HEK293 (cell line): Measurements from ENCODE around the gene CHKA.

Experiments used
- CTCF ChIA-PET: fragments of 350-600 bp; formaldehyde crosslinking; extraction: SDS; loops from one replicate; lab custom pipeline; 2021; ENCODE audit warnings: antibody characterized with exemption; lab: Yijun Ruan, JAX
- POLR2A ChIA-PET: fragments of 300-600 bp; formaldehyde crosslinking; extraction: SDS; loops from one replicate; lab custom pipeline; 2020; ENCODE audit warnings: antibody characterized with exemption, inconsistent platforms; lab: Yijun Ruan, JAX
- H3K27ac ChIP-seq: fragments of 200-500 bp; sonication (Bioruptor generic); 2 replicates; pipeline ENCODE4 v1.5.1; 2014; ENCODE audit warnings: low read depth, low read length, control low read depth, inconsistent platforms; ENCODE audit errors: extremely low read depth
- H3K36me3 ChIP-seq, 2 experiments: fragments of 200-500 bp in 1 of 2; sonication (Bioruptor generic) in 1 of 2; 1 replicate in 1 of 2; 2 replicates in 1 of 2; pipeline ENCODE4 v1.5.1; 2014 to 2017; ENCODE audit warnings: inconsistent platforms in 2 of 2, low read length in 2 of 2; ENCODE audit not compliant: control insufficient read depth in 2 of 2, insufficient read depth in 1 of 2
- H3K4me1 ChIP-seq: fragments of 200-500 bp; sonication (Bioruptor generic); 2 replicates; pipeline ENCODE4 v1.5.1; 2014; ENCODE audit warnings: mild to moderate bottlenecking, low read length, inconsistent platforms; ENCODE audit not compliant: control insufficient read depth, insufficient read depth
- H3K4me3 ChIP-seq: 2 replicates; pipeline ENCODE4 v1.5.1; 2011; ENCODE audit warnings: low read depth, mild to moderate bottlenecking, control low read depth, low read length, moderate library complexity
- H3K9me3 ChIP-seq: fragments of 200-500 bp; sonication (Bioruptor generic); 2 replicates; pipeline ENCODE4 v1.5.1; 2014; ENCODE audit warnings: low read depth, low read length, inconsistent platforms; ENCODE audit not compliant: control insufficient read depth, insufficient read depth
- GLIS1 ChIP-seq: fragments of 450-650 bp; formaldehyde crosslinking; IDR thresholded peaks from 2 replicates; pipeline ENCODE4 v1.5.1; 2016; ENCODE audit warnings: missing biosample characterization, missing genetic modification characterization
- GLIS2 ChIP-seq: fragments of 450-650 bp; formaldehyde crosslinking; IDR thresholded peaks from 2 replicates; pipeline ENCODE4 v1.5.1; 2016; ENCODE audit warnings: missing biosample characterization, missing genetic modification characterization
- KLF17 ChIP-seq: fragments of 450-650 bp; formaldehyde crosslinking; IDR thresholded peaks from 2 replicates; pipeline ENCODE4 v1.5.1; 2016; ENCODE audit warnings: missing biosample characterization, missing genetic modification characterization
- MEIS1 ChIP-seq: sonication (generic); formaldehyde crosslinking; IDR thresholded peaks from 2 replicates; pipeline ENCODE4 v1.8.1; 2022; ENCODE audit warnings: missing genetic modification reagents, mild to moderate bottlenecking, borderline replicate concordance
- TSHZ1 ChIP-seq: fragments of 450-650 bp; formaldehyde crosslinking; IDR thresholded peaks from 2 replicates; pipeline ENCODE4 v1.5.1; 2016; ENCODE audit warnings: missing biosample characterization, missing genetic modification characterization, borderline replicate concordance
- ZBTB10 ChIP-seq: fragments of 450-650 bp; formaldehyde crosslinking; IDR thresholded peaks from 2 replicates; pipeline ENCODE4 v1.5.1; 2016; ENCODE audit warnings: missing biosample characterization, missing genetic modification characterization
- ZBTB49 ChIP-seq: fragments of 450-650 bp; formaldehyde crosslinking; IDR thresholded peaks from 2 replicates; pipeline ENCODE4 v1.5.1; 2016; ENCODE audit warnings: missing biosample characterization, missing genetic modification characterization, low read depth
- ZNF140 ChIP-seq: fragments of 450-650 bp; formaldehyde crosslinking; IDR thresholded peaks from 2 replicates; pipeline ENCODE4 v1.5.1; 2016; ENCODE audit warnings: missing biosample characterization, missing genetic modification characterization
- ZNF169 ChIP-seq: fragments of 450-650 bp; formaldehyde crosslinking; IDR thresholded peaks from 2 replicates; pipeline ENCODE4 v1.5.1; 2016; ENCODE audit warnings: missing biosample characterization, missing genetic modification characterization
- ZNF335 ChIP-seq: fragments of 450-650 bp; formaldehyde crosslinking; conservative IDR thresholded peaks from 2 replicates; pipeline ENCODE4 v1.5.1; 2016; ENCODE audit warnings: missing biosample characterization, missing genetic modification characterization
- ZNF394 ChIP-seq: fragments of 450-650 bp; formaldehyde crosslinking; IDR thresholded peaks from 2 replicates; pipeline ENCODE4 v1.5.1; 2016; ENCODE audit warnings: missing biosample characterization, missing genetic modification characterization, mild to moderate bottlenecking, moderate library complexity, borderline replicate concordance
- ZNF426 ChIP-seq: fragments of 450-650 bp; formaldehyde crosslinking; IDR thresholded peaks from 2 replicates; pipeline ENCODE4 v1.5.1; 2017; ENCODE audit warnings: missing biosample characterization, missing genetic modification characterization, mild to moderate bottlenecking, inconsistent platforms, moderate library complexity
- ZNF488 ChIP-seq: fragments of 450-650 bp; formaldehyde crosslinking; IDR thresholded peaks from 2 replicates; pipeline ENCODE4 v1.5.1; 2016; ENCODE audit warnings: missing biosample characterization, missing genetic modification characterization
- ZNF561 ChIP-seq: fragments of 450-650 bp; IDR thresholded peaks from 2 replicates; pipeline ENCODE4 v1.5.1; 2018; ENCODE audit warnings: missing biosample characterization, missing genetic modification characterization, borderline replicate concordance
- ZNF654 ChIP-seq: fragments of 450-650 bp; formaldehyde crosslinking; IDR thresholded peaks from 2 replicates; pipeline ENCODE4 v1.5.1; 2016; ENCODE audit warnings: low read depth, missing biosample characterization, missing genetic modification characterization
- ZNF701 ChIP-seq: fragments of 450-650 bp; formaldehyde crosslinking; IDR thresholded peaks from 2 replicates; pipeline ENCODE4 v1.5.1; 2016; ENCODE audit warnings: missing biosample characterization, missing genetic modification characterization
- ZNF777 ChIP-seq: fragments of 450-650 bp; formaldehyde crosslinking; IDR thresholded peaks from 2 replicates; pipeline ENCODE4 v1.5.1; 2017; ENCODE audit warnings: missing biosample characterization, missing genetic modification characterization, borderline replicate concordance
- ZNF837 ChIP-seq: fragments of 450-650 bp; formaldehyde crosslinking; IDR thresholded peaks from 2 replicates; pipeline ENCODE4 v1.5.1; 2016; ENCODE audit warnings: missing biosample characterization, missing genetic modification characterization
- ZSCAN16 ChIP-seq: fragments of 450-650 bp; formaldehyde crosslinking; IDR thresholded peaks from 2 replicates; pipeline ENCODE4 v1.5.1; 2016; ENCODE audit warnings: missing biosample characterization, missing genetic modification characterization
- TF ChIP-seq, protein P1 (sequence below): fragments of 450-650 bp; formaldehyde crosslinking; IDR thresholded peaks from 2 replicates; pipeline ENCODE4; 2016; ENCODE audit warnings: missing biosample characterization, missing genetic modification characterization

Gene CHKA

GRCh38 chr11:68036717-68037239 lies 84.4 kb downstream of the CHKA start:
- ChIA-PET POLR2A (interaction anchor here (0.5 to 1.1 kb wide), 2 partner anchors 74 to 90 kb away, joined by 4 to 5 read pairs; no protein-coding TSS in a partner anchor), CTCF (no interaction called here)
- TF ChIP-seq ZNF701 (tag by site-specific recombination) (no peak), GLIS2 (tag by site-specific recombination) (peak; percentile 43), GLIS1 (tag by site-specific recombination) (0 out of 2 replicates have a peak, but pooled peaks have one; percentile 16), ZNF426 (no peak)
- Histone ChIP-seq H3K9me3 (no peaks in the 10 kb centered on the region), H3K4me3 (no peak overlapping the region), H3K4me1 (0 out of 2 replicates have a peak, but pooled peaks cover under 1% of the 10 kb centered on the region), H3K27ac (no peak overlapping the region), H3K36me3 (peaks cover 0 to 42% of the 10 kb centered on the region in 2 experiments; a peak in 2 of 3 replicates)

- Histone ChIP-seq H3K4me1 (0 out of 2 replicates have a peak, but pooled peaks cover 2% of the 10 kb centered on the region), H3K4me3 (no peak overlapping the region), H3K27ac (no peak overlapping the region), H3K36me3 (peaks cover 0 to 42% of the 10 kb centered on the region in 2 experiments; a peak in 2 of 3 replicates), H3K9me3 (no peaks in the 10 kb centered on the region)
- ChIA-PET CTCF (no interaction called here), POLR2A (no interaction called here)
- TF ChIP-seq ZNF561: no peak
- TF ChIP-seq ZBTB49: no peak
- no peak for TF ChIP-seq ZSCAN16 (tag by site-specific recombination)
- TF ChIP-seq TSHZ1 (tag by site-specific recombination): no peak
- TF ChIP-seq MEIS1: no peak
- no peak for TF ChIP-seq KLF17 (tag by site-specific recombination)
- TF ChIP-seq ZBTB10 (tag by site-specific recombination): no peak
- TF ChIP-seq ZNF394: no peak
- TF ChIP-seq ZNF837 (tag by site-specific recombination): no peak
- no peak for TF ChIP-seq ZNF654
- TF ChIP-seq ZNF777 (tag by site-specific recombination): no peak
- no peak for TF ChIP-seq ZNF140 (tag by site-specific recombination)
- no peak for TF ChIP-seq ZNF488
- TF ChIP-seq ZNF335: no peak
- TF ChIP-seq ZNF169 (tag by site-specific recombination): no peak
- TF ChIP-seq, protein P1, sequence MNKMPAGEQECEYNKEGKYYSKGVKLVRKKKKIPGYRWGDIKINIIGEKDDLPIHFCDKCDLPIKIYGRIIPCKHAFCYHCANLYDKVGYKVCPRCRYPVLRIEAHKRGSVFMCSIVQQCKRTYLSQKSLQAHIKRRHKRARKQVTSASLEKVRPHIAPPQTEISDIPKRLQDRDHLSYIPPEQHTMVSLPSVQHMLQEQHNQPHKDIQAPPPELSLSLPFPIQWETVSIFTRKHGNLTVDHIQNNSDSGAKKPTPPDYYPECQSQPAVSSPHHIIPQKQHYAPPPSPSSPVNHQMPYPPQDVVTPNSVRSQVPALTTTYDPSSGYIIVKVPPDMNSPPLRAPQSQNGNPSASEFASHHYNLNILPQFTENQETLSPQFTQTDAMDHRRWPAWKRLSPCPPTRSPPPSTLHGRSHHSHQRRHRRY (tag by site-specific recombination): no peak
Measured at GRCh38 chr11:68036141-68036716, 85.0 kb downstream of the CHKA start.
